ENCODE data around the gene OR1I1.

DNA sequence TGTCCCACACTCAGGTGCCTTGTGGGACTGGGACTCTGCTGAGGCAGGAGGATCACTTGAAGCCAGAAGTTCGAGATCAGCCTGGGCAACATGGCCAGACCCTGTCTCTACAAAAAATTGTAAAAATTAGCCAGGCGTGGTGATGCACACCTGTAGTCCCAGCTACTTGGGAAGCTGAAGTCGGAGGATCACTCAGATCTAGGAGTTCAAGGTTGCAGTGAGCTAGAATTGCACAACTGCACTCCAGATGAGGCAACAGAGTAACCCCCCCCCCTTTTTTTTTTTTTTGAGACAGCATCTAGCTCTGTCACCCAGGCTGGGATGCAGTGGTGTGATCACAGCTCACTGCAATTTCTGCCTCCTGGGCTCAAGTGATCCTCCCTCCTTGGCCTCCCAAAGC, 14.2 kb downstream of the OR1I1 start:
- TF ChIP-seq, protein P1, sequence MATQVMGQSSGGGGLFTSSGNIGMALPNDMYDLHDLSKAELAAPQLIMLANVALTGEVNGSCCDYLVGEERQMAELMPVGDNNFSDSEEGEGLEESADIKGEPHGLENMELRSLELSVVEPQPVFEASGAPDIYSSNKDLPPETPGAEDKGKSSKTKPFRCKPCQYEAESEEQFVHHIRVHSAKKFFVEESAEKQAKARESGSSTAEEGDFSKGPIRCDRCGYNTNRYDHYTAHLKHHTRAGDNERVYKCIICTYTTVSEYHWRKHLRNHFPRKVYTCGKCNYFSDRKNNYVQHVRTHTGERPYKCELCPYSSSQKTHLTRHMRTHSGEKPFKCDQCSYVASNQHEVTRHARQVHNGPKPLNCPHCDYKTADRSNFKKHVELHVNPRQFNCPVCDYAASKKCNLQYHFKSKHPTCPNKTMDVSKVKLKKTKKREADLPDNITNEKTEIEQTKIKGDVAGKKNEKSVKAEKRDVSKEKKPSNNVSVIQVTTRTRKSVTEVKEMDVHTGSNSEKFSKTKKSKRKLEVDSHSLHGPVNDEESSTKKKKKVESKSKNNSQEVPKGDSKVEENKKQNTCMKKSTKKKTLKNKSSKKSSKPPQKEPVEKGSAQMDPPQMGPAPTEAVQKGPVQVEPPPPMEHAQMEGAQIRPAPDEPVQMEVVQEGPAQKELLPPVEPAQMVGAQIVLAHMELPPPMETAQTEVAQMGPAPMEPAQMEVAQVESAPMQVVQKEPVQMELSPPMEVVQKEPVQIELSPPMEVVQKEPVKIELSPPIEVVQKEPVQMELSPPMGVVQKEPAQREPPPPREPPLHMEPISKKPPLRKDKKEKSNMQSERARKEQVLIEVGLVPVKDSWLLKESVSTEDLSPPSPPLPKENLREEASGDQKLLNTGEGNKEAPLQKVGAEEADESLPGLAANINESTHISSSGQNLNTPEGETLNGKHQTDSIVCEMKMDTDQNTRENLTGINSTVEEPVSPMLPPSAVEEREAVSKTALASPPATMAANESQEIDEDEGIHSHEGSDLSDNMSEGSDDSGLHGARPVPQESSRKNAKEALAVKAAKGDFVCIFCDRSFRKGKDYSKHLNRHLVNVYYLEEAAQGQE (IDR thresholded peaks at IDR 0.05), result no peak
- TF ChIP-seq SMC3 (IDR thresholded peaks at IDR 0.05) (no peak), POLR2A (IDR thresholded peaks at IDR 0.05; ENCODE audit: low read length) (no peak), CEBPB (IDR thresholded peaks at IDR 0.05) (no peak), RAD21 (conservative IDR thresholded peaks at IDR 0.05 in 1 of 2, IDR thresholded peaks at IDR 0.05 in 1 of 2) (no peak), JUN (IDR thresholded peaks at IDR 0.05) (no peak), NR3C1 (IDR thresholded peaks at IDR 0.05) (no peak), CHD2 (IDR thresholded peaks at IDR 0.05; ENCODE audit: low read length, partially characterized antibody) (no peak), NFE2L2 (conservative IDR thresholded peaks at IDR 0.05; ENCODE audit: low read length) (no peak), MYC (IDR thresholded peaks at IDR 0.05; ENCODE audit: borderline replicate concordance, low read length) (no peak), PHF8 (IDR thresholded peaks at IDR 0.05; ENCODE audit: borderline replicate concordance, low read depth) (no peak), HDAC2 (IDR thresholded peaks at IDR 0.05) (no peak)
- TF ChIP-seq, protein P2, sequence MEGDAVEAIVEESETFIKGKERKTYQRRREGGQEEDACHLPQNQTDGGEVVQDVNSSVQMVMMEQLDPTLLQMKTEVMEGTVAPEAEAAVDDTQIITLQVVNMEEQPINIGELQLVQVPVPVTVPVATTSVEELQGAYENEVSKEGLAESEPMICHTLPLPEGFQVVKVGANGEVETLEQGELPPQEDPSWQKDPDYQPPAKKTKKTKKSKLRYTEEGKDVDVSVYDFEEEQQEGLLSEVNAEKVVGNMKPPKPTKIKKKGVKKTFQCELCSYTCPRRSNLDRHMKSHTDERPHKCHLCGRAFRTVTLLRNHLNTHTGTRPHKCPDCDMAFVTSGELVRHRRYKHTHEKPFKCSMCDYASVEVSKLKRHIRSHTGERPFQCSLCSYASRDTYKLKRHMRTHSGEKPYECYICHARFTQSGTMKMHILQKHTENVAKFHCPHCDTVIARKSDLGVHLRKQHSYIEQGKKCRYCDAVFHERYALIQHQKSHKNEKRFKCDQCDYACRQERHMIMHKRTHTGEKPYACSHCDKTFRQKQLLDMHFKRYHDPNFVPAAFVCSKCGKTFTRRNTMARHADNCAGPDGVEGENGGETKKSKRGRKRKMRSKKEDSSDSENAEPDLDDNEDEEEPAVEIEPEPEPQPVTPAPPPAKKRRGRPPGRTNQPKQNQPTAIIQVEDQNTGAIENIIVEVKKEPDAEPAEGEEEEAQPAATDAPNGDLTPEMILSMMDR (IDR thresholded peaks at IDR 0.05), result no peak
- TF ChIP-seq, protein P3, sequence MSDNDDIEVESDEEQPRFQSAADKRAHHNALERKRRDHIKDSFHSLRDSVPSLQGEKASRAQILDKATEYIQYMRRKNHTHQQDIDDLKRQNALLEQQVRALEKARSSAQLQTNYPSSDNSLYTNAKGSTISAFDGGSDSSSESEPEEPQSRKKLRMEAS (IDR thresholded peaks at IDR 0.05), result no peak

All from A549 (cell line).